GM12873 (cell line): ENCODE results near the gene SLC12A5.

Experiments used
- TF ChIP-seq, protein P1 (sequence below): IDR thresholded peaks from 2 replicates; pipeline ENCODE4 v1.5.1; 2012; ENCODE audit warnings: low read depth, mild to moderate bottlenecking, moderate library complexity, low read length, control low read depth; ENCODE audit not compliant: insufficient read depth; ENCODE audit errors: missing control alignments

SLC12A5 gene

DNA sequence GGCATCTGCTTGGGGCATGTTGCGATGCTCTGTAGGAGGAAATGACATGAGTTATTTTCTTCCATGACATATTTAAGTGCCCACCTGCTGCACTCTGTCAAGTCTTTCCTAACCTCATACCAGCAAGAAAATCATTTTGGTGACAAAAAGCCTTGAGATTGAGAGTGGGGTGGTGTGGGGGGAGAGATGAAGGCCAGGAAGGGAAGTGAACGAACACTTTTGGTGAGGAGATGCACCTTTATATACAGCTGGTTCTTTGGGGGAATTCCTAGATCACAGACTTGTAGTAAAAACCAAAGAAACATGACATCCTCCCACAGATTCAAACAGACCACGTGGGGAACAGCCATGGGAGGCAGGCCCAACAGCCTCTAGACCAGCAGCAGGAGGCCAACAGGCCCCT is 34.6 kb downstream of the SLC12A5 start:
- TF ChIP-seq, protein P1, sequence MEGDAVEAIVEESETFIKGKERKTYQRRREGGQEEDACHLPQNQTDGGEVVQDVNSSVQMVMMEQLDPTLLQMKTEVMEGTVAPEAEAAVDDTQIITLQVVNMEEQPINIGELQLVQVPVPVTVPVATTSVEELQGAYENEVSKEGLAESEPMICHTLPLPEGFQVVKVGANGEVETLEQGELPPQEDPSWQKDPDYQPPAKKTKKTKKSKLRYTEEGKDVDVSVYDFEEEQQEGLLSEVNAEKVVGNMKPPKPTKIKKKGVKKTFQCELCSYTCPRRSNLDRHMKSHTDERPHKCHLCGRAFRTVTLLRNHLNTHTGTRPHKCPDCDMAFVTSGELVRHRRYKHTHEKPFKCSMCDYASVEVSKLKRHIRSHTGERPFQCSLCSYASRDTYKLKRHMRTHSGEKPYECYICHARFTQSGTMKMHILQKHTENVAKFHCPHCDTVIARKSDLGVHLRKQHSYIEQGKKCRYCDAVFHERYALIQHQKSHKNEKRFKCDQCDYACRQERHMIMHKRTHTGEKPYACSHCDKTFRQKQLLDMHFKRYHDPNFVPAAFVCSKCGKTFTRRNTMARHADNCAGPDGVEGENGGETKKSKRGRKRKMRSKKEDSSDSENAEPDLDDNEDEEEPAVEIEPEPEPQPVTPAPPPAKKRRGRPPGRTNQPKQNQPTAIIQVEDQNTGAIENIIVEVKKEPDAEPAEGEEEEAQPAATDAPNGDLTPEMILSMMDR = no peak

DNA sequence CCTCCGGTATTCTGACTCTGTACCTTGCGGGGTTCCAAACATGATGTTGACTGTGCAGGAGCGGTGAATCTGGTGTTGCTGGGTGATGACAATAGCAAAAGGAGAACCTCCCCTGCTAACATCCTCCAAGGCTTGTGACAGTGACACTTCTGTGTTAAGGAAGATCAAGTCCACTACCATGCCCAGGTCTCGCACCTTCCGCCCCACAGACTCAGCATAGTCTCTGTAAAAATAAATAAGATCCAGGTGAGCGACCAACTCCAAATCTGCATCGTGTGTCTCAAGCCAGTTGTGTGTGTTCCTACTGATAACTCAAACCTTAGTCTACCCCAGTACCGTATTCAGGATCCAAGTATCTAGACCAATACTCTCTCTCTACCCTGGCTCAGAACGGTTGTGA is 36.0 kb downstream of the SLC12A5 start:
- TF ChIP-seq, protein P1 = no peak

DNA sequence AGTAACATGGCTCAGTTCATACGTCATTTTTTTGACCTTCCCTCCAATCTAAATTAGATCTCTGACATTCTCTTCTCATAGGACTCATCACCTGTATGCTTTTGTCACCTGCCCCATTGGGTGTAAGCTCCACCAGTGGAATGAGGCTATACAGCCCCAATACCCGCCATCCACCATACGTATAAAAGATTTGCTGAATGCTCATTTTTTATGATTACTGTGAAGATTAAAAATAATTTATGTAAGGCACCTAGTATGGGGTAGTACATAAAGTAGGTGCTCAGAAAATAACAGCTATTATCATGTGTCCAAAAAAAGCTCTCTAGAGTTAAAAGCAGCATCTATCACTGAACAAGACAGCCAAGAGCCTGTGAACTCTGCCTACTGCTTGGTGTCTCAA is 36.7 kb downstream of the SLC12A5 start:
- TF ChIP-seq, protein P1 = no peak

DNA sequence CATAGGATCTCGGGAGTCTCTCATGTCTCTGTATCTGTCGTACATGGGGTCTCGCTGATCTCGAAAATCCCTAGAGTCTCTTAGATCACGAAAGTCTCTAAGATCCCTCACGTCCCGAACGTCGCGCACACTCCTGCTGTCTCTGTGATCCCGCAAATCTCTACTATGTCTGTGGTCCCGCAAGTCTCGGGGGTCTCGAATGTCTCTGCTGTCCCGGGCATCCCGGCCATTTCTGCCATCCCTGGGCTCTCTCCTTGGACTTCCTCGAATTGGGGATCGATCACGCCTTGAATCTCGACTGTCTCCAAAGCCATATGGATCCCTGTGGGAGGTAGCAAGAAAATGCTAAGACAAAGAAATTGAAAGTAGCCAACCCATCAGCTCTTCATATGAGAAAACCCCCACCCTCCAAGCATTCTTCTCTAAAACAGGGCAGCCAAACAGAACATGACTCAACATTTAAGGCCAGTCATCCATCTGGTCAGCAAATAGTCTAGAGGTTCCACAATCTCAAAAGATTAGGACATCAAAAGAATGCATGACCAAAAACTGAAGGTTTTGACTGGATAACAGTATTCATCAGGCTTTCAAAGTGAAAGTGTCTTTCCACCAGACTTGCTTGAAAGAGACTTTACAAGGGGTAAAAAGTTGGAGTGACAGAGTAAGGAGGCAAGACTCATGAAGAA is 41.3 kb downstream of the SLC12A5 start:
- TF ChIP-seq, protein P1 = no peak

- TF ChIP-seq, protein P1 = no peak
Observed at GRCh38 chr20:46071573-46071972, 42.6 kb downstream of the SLC12A5 start.

GRCh38 chr20:46073024-46073423 is 44.0 kb downstream of the SLC12A5 start:
- TF ChIP-seq, protein P1 = no peak

- TF ChIP-seq, protein P1 = no peak
Observed at GRCh38 chr20:46073443-46073842, 44.4 kb downstream of the SLC12A5 start.

- TF ChIP-seq, protein P1 = no peak
Observed at GRCh38 chr20:46074006-46074405, 45.0 kb downstream of the SLC12A5 start.
